ENCODE results near the gene GHRHR.

Gene GHRHR

DNA sequence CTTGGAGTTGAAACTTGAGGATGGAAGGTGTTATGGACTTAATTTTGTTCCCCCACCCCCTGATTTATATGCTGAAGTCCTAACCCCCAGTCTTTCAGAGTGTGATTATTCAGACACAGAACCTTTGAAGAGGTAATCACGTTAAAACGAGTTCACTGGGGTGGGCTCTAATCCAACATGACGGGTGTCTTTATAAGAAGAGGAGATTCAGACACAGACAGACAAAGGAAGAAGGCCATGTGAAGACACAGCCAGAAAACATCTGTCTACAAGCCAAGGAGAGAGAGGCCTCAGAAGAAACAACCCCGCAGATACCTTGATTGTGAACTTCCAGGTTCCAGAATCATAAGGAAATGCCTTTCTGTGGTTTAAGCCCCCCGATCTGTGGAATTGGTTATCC lies 37.0 kb downstream of the GHRHR start:
- no peak overlapping the region for H3K4me3 ChIP-seq (ENCODE audit: low read length)
- no peaks in the 10 kb centered on the region for H3K9me3 ChIP-seq (ENCODE audit: control insufficient read depth, insufficient read depth, low read length)
- no peaks in the 10 kb centered on the region for H3K4me1 ChIP-seq (ENCODE audit: control insufficient read depth, low read length)
- H3K79me2 ChIP-seq (ENCODE audit: control insufficient read depth, low read length) = no peaks in the 10 kb centered on the region
- H3K9me2 ChIP-seq (replicated peaks; ENCODE audit: control insufficient read depth, low read length) = no peaks in the 10 kb centered on the region
- H3F3A ChIP-seq (ENCODE audit: control insufficient read depth, insufficient read depth) = no peaks in the 10 kb centered on the region
- H3K4me2 ChIP-seq (ENCODE audit: low read length) = no peak overlapping the region
- no peaks in the 10 kb centered on the region for H3K36me3 ChIP-seq (ENCODE audit: control insufficient read depth, low read length)
- no peak overlapping the region for H3K27ac ChIP-seq (ENCODE audit: low read depth, low read length)
- no peaks in the 10 kb centered on the region for H4K20me1 ChIP-seq (ENCODE audit: control insufficient read depth, insufficient read depth, low read depth, low read length)
- no peaks in the 10 kb centered on the region for H3K27me3 ChIP-seq (ENCODE audit: control insufficient read depth, low read length)
- TF ChIP-seq EZH2phosphoT487 (IDR thresholded peaks at IDR 0.05; ENCODE audit: borderline replicate concordance, low read length) = no peak
- TF ChIP-seq CTCF (IDR thresholded peaks at IDR 0.05; ENCODE audit: low read depth, low read length, poor library complexity, severe bottlenecking) = no peak

DNA sequence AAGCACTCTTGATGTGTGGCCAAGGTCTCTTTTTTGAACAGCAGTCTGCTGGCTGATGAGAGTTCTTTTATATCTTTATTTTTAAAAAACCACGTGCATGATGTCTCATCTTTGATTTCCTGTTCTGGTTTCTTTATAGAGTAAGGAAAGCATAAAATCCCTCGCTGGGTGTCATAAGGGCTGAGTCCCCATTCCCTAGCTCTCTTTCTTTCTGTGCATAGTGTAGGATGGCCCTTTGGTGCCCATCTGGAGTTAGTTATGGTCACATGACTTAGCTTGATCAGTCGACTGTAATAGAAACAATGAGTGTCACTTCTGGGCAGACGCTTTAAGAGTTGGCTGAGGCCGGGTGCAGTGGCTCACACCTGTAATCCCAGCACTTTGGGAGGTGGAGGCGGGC lies 38.5 kb downstream of the GHRHR start:
- Histone ChIP-seq H3K27ac (ENCODE audit: low read depth, low read length) (no peak overlapping the region), H3K9me2 (replicated peaks; ENCODE audit: control insufficient read depth, low read length) (no peaks in the 10 kb centered on the region), H3K79me2 (ENCODE audit: control insufficient read depth, low read length) (no peaks in the 10 kb centered on the region), H3F3A (ENCODE audit: control insufficient read depth, insufficient read depth) (no peaks in the 10 kb centered on the region), H3K4me1 (ENCODE audit: control insufficient read depth, low read length) (no peaks in the 10 kb centered on the region), H3K4me2 (ENCODE audit: low read length) (no peak overlapping the region), H3K36me3 (ENCODE audit: control insufficient read depth, low read length) (no peaks in the 10 kb centered on the region), H4K20me1 (ENCODE audit: control insufficient read depth, insufficient read depth, low read depth, low read length) (no peaks in the 10 kb centered on the region), H3K27me3 (ENCODE audit: control insufficient read depth, low read length) (peaks cover 8% of the 10 kb centered on the region; the same call in 1 of the 2 replicates), H3K9me3 (ENCODE audit: control insufficient read depth, insufficient read depth, low read length) (no peaks in the 10 kb centered on the region), H3K4me3 (ENCODE audit: low read length) (no peak overlapping the region)
- TF ChIP-seq EZH2phosphoT487 (IDR thresholded peaks at IDR 0.05; ENCODE audit: borderline replicate concordance, low read length) (no peak), CTCF (IDR thresholded peaks at IDR 0.05; ENCODE audit: low read depth, low read length, poor library complexity, severe bottlenecking) (no peak)

GRCh38 chr7:31003097-31003496 lies 39.3 kb downstream of the GHRHR start:
- H3K4me1 ChIP-seq (ENCODE audit: control insufficient read depth, low read length) = no peaks in the 10 kb centered on the region
- H3K36me3 ChIP-seq (ENCODE audit: control insufficient read depth, low read length) = no peaks in the 10 kb centered on the region
- H3K27me3 ChIP-seq (ENCODE audit: control insufficient read depth, low read length) = peaks cover 8% of the 10 kb centered on the region; the same call in 1 of the 2 replicates
- H3K79me2 ChIP-seq (ENCODE audit: control insufficient read depth, low read length) = no peaks in the 10 kb centered on the region
- no peaks in the 10 kb centered on the region for H3F3A ChIP-seq (ENCODE audit: control insufficient read depth, insufficient read depth)
- H3K9me3 ChIP-seq (ENCODE audit: control insufficient read depth, insufficient read depth, low read length) = no peaks in the 10 kb centered on the region
- no peak for TF ChIP-seq EZH2phosphoT487 (IDR thresholded peaks at IDR 0.05; ENCODE audit: borderline replicate concordance, low read length)
- no peak for TF ChIP-seq CTCF (IDR thresholded peaks at IDR 0.05; ENCODE audit: low read depth, low read length, poor library complexity, severe bottlenecking)
- H4K20me1 ChIP-seq (ENCODE audit: control insufficient read depth, insufficient read depth, low read depth, low read length) = no peaks in the 10 kb centered on the region
- no peak overlapping the region for H3K27ac ChIP-seq (ENCODE audit: low read depth, low read length)
- no peaks in the 10 kb centered on the region for H3K9me2 ChIP-seq (replicated peaks; ENCODE audit: control insufficient read depth, low read length)
- no peak overlapping the region for H3K4me3 ChIP-seq (ENCODE audit: low read length)
- no peak overlapping the region for H3K4me2 ChIP-seq (ENCODE audit: low read length)

GRCh38 chr7:31003721-31004120 lies 40.0 kb downstream of the GHRHR start:
- no peaks in the 10 kb centered on the region for H3K79me2 ChIP-seq (ENCODE audit: control insufficient read depth, low read length)
- no peaks in the 10 kb centered on the region for H3K9me2 ChIP-seq (replicated peaks; ENCODE audit: control insufficient read depth, low read length)
- H3K4me1 ChIP-seq (ENCODE audit: control insufficient read depth, low read length) = no peaks in the 10 kb centered on the region
- H3K27ac ChIP-seq (ENCODE audit: low read depth, low read length) = no peak overlapping the region
- H3K9me3 ChIP-seq (ENCODE audit: control insufficient read depth, insufficient read depth, low read length) = no peaks in the 10 kb centered on the region
- H3K36me3 ChIP-seq (ENCODE audit: control insufficient read depth, low read length) = no peaks in the 10 kb centered on the region
- H3K4me3 ChIP-seq (ENCODE audit: low read length) = no peak overlapping the region
- no peak overlapping the region for H3K4me2 ChIP-seq (ENCODE audit: low read length)
- H3K27me3 ChIP-seq (ENCODE audit: control insufficient read depth, low read length) = peaks cover 13% of the 10 kb centered on the region
- H4K20me1 ChIP-seq (ENCODE audit: control insufficient read depth, insufficient read depth, low read depth, low read length) = no peaks in the 10 kb centered on the region
- no peak for TF ChIP-seq EZH2phosphoT487 (IDR thresholded peaks at IDR 0.05; ENCODE audit: borderline replicate concordance, low read length)
- no peak for TF ChIP-seq CTCF (IDR thresholded peaks at IDR 0.05; ENCODE audit: low read depth, low read length, poor library complexity, severe bottlenecking)
- H3F3A ChIP-seq (ENCODE audit: control insufficient read depth, insufficient read depth) = no peaks in the 10 kb centered on the region
